Cerebellar nuclear complex (tissue), 1 donor: ENCODE results near the gene ASPRV1.
A peak's percentile ranks its signal among the peaks of the same experiment; 100 is the strongest.

Experiments
- DNase-seq, 2 experiments: peaks; one replicate each; lab custom pipeline; 2025; lab: John Stamatoyannopoulos, UW

The ASPRV1 gene

DNA sequence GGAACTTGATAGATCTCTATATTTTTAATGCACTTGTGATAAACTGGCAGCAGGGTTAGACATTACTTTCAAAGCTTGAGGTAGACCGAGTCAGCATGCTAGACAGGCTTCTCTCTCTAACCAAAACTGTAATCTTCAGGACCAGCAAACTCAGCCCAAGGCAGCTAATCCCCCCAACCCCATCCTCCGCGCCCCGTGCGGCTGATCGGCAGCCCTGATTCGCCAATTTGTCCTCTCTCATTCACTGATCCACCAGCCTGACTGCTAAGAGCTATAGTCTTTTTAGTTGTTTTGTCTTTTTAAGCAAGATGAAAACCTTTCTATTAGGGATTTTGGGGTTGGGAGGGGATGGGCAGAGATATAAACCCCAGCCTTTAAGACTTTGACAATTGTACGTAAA lies 20.7 kb downstream of the ASPRV1 start:
- no peak for DNase-seq

DNA sequence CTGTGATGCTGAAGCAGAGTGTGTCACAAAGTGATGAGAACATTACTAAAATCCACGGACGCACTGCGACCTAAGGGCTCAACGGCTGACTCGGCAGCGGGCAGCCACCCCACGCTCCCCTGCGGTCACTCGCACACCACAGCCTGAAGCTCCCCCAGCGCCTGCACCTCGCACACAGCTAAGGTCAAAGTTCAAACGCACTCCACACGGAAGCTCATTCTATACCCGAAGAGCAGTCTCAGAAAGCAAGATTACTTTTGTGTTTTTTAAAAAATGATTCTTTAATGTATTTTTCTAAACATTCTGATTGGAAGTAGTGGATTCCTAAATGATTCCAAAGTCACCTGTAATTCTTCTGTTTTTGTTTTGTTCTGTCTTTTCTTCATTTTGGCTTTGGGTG lies 21.7 kb downstream of the ASPRV1 start:
- DNase-seq = no peak

DNA sequence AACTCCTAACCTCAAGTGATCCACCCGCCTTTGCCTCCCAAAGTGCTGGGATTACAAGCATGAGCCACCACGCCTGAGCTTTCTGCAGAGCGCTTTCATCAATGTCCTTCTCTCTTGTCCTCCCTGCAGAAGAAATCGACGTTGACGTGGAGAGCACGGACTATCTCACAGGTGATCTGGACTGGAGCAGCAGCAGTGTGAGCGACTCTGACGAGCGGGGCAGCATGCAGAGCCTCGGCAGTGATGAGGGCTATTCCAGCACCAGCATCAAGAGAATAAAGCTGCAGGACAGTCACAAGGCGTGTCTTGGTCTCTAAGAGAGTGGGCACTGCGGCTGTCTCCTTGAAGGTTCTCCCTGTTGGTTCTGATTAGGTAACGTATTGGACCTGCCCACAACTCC lies 23.5 kb downstream of the ASPRV1 start:
- DNase-seq = no peak

DNA sequence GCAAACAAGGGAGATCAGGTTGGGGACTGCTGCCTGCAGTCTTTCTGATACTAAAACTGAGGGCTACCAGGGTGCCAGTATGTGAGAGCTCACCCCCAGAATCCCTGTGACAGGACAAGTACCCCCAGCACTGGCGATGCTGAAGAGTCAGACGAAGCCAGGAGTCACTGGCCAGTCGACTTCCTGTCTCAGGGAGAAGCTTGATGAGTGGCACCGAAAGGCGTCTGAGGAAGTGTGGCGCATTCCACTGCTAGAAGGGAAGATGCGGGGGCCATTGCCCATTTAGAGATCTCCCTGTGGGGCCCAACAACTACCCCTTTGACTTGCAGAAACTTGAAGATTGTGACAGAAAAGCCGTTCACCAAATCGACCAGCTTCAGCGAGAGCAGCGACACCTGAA lies 24.5 kb downstream of the ASPRV1 start:
- DNase-seq = no peak

DNA sequence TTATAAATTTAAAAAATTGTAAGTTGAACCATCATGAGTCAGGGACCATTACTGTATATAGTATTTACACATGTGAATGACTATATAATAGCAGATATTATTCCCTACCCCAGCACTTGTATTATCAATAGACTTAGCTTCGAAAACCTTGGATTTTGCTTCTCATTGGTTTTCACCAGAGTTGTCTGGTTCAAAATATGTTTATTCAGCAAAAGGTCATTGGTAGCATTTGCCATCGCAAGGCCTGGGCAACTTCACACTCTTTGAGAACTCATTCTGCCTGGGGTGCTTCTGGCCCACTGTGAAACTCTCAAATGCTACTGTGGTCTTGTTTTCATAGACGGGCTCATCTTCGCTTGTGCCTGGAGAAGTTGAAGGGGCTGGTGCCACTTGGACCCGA lies 26.4 kb downstream of the ASPRV1 start:
- no peak for DNase-seq

DNA sequence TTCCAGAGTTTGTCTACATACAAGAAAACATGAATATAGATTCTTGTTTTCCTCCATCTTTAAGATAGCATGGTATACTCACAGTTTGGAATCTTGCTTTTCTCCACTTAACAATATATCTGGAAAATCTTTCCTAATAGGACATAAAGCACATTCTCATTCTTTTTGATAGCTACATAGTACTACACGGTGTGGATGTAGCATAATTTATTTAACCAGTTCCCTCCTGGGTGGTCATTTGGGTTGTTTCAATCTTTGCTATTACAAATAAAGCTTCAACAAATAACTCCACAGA lies 26.9 kb downstream of the ASPRV1 start:
- DNase-seq = no peak

DNA sequence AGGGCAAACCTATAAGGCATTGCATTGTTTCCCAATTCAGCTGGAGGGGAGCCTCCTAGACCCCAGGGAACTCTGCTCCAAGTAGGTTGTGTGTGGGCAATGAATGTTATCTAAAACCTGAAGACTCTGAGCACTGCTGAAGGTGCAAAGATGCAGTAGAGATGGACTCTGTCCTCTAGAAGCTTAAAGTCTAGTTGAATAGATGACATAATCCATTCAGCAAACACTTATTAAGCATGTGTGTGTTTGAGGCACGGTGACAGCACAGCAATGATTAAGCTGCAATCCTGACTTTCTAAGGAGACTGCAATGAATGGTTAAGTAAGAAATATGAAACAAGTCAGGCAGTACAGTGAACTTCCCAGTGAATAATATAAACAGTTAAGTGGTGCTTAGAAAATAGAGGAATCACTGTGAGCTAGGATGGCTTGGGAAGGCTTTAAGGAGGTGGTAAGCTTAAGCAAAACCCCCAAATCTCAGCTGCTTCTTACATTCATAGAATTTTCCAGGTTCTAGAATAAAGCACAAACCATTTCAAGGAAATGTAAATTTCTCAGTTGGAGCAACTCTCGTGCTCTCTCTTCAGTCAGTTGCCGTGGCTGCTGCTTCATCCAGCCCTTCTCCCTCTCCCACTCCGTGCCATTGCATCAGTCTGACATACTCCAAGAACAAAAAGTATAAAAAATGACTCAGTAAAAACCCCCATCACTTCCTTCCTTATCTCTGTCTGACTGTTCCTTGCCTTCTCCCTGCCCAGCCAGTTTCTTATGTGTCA lies 27.4 kb downstream of the ASPRV1 start:
- DNase-seq = no peak

DNA sequence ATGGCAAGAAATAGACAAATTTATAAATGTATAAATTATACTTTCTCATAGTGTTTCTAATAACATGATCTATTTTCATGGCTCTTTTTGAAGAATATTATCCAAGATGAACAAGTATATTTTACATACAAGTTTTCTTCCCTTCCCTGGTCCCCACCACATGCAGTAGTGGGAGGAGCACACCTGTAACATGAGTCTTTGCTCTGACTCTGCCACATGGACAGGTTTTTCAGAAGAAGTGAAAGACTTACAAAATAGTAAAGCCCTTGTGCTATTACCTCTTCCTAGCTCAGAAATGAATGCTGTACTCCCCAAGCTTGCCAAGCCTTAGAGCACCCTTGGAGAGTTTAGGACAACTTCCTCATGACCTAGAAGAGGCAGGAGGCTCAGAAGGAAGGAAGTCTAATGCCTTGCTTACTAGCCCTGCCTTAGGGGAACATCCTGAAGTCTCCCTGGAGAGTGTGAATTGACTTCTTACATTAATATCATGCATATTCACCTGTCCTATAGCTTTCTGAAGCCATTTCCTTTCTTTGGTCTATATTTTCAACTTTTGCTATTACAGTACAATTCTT lies 28.1 kb downstream of the ASPRV1 start:
- DNase-seq = no peak

DNA sequence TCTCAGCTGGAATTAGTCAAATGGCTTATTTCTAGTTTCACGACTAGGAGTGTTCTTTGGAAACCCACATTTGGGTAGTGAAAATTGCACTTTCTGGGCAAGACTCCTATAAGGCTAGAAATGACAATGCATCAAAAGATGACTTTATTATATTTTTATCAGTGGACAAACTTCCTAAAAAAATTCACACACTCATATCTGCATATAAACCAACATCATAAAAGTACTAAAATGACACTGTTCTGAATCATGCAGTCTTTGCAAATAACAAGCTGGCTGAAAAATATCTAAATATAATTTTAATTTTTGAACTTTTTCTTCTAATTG lies 28.9 kb downstream of the ASPRV1 start:
- no peak for DNase-seq

DNA sequence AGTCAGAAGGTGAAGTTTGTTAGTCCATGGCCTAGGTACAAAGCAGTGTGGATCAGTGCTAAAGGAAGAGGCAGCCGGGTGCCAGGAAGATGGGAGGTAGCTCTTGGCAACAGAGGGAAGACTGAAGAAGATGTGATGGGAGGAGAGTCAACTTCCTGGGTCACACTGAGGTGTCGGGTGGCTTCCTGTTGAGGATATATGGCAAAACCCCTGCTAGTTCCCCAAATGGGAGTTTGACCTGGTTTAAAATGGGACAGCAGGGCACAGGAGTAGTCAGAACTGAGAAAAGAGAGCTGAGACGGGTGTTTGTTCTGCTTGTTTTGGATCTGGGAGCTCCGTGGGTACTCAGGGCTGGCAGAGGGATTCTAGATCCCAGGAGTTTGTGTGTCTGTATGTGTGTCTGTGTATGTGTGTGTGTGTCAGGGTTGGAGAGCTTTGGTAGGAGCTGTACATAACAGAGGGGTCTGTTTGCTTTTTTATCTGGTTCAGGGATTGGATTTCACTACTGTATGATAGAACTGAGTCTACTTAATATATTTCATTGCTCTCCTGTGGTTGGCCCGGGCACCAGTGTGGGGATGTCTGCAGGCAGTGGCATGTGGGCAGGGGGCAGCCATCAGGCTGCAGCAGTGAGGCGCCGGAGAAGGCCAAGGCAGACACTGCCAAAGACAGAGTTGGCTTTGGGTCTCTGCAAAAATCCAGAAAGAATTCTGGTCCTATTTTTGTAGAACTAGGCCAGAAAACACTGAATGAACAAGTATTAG lies 29.4 kb downstream of the ASPRV1 start:
- no peak for DNase-seq

DNA sequence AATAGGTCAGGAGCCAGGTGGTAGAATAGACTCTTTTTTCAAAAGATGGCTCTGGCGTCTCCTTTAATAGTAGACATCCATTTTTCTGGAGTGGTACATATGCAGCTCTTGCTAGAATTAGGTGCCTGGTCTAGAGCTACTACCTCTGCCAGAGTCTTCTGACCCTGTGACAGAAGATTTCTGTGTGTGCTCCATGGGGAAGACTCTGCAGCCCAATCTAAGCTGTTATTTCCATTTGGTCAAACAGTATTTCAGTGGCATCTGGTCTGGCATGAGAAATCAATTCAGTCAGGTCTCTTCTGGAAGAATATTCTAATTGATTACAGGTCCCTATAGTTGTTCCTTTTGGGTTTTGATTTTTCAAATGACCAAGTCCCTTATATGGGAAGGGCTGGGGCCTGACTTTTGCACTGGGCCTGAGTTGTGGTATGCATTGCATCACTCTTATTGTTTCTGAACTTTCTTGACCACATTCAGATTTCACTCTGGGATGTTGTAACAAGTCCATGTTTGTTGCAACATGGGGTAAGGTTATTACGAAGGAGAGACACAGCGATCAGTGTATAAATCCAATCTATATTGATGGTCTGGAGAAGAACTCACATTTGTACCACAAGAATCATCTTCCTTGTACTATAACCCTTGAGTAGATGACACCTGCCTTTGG lies 34.4 kb downstream of the ASPRV1 start:
- DNase-seq = no peak

DNA sequence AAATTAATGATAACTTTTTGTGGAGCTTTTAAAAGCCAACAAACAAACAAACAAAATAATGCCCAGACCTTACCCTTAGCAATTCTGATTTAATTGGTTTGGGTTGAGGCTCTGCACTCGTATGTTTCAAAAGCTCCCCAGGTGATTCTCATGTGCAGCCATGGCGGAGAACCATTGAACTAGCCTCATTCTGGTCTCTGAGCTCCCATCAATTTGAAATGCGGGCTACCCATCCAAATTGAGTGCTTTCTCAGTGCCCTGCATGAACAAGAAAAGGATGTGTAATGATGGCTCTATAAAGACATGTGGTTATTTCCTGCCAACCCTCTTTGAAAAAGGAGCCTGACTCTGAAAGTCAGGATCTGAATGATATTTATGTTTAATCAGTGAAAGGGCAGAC lies 38.3 kb downstream of the ASPRV1 start:
- DNase-seq = no peak

DNA sequence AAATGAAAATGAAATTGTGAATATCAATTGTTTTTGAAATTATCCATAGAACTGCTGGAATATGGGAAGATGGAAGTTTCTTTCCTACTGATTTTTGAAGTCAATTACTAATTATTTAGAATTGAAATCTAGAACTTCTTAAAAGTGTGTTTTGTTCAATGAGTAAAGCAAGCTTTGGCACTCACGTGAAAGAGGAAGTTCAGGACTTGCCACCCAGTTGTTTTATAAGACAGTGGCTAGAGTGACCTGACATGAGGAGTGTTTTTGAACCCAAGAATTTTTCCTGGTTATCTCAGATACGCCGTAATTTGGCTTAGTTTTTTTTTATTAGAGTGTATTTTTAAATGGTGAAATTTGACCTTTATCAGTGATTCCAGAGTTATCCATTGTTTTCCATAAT lies 43.0 kb downstream of the ASPRV1 start:
- DNase-seq = no peak

DNA sequence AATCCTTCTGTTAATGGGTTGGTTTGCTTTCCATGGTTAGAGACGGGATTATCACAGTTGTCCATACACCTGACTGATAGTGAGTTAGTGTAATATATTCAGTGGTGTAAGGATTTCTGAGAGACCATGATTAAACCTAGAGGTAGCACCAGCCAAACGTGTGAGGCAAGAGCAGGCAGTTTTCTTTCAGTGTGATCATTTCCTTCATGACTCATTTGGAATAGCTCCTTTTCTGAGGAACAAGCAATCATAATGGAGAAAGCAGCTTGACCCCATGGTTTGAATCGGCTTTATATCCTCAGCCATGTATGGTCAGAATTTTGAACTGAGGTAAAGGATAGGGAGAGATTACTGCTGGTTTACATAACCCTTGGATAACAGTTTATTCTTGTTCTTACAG lies 43.6 kb downstream of the ASPRV1 start:
- no peak for DNase-seq

DNA sequence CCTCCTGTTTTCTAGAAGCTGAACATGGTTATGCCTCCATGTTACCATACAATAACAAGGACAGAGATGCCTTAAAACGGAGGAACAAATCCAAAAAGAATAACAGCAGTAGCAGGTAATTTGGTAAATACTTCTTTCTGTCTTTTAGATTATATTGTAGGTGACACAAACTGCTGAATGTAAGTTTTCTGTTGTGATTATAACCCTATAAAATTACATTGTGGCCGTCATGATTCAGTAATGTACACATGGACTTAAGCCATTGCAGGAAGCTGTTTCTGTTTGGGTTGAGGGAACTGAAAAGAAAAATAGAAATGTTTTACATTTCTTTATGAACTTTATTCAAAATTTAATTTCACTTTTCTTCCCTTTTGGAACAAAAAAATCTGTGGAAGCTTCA lies 45.3 kb downstream of the ASPRV1 start:
- no peak for DNase-seq

DNA sequence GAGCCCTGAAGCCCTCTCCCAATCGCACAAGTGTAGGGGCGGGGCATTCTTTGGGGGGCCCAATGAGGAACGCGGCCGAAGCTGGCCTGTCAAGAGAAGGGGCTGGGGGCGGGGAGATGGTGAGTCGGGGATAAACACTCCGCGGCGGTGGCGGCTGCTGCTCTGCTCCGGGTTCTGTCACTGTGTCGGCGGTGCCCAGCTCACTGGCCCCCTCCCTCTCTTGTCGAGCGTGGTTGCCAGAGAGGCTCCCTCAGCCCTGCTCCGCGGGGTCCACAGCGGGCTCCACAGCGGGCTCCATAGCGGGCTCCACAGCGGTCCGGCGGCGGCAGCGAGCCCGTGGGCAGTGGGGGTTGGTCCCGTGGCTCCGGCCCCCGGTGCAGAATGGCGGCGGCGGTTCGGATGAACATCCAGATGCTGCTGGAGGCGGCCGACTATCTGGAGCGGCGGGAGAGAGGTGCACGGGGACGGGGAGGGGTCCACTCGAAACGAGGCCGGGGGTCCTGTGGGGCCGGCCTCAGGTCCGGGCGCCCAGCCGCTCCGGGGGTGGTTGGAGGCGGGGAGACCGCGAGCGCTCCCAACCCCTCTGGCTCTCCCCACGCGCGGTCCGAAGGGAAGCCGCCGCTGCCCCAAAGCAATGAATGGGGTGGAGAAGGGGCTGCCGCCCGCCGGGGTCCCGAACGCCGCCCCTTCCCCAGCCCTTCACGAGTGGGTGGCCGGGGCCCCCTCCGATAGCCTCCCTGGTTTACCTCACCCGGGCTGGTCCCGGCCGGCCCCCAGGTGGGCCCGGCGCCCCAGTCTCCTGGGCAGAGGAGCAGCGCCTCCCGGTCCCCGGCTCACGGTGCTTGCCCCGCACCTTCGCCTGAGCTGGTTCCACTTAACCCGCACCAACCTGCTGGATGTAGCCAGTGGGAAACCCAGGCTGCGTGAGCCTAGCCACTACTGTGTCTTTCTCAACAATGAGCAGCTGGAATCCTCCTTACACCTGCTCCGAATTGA lies 46.2 kb downstream of the ASPRV1 start, which contains the start of gene MXD1:
MXD1 (plus strand) TSS at position 160 of the 996 bp plus-strand sequence; CDS start at position 382, 222 bp downstream.
- peak in 1 of 2 experiments; percentile 2 for DNase-seq

DNA sequence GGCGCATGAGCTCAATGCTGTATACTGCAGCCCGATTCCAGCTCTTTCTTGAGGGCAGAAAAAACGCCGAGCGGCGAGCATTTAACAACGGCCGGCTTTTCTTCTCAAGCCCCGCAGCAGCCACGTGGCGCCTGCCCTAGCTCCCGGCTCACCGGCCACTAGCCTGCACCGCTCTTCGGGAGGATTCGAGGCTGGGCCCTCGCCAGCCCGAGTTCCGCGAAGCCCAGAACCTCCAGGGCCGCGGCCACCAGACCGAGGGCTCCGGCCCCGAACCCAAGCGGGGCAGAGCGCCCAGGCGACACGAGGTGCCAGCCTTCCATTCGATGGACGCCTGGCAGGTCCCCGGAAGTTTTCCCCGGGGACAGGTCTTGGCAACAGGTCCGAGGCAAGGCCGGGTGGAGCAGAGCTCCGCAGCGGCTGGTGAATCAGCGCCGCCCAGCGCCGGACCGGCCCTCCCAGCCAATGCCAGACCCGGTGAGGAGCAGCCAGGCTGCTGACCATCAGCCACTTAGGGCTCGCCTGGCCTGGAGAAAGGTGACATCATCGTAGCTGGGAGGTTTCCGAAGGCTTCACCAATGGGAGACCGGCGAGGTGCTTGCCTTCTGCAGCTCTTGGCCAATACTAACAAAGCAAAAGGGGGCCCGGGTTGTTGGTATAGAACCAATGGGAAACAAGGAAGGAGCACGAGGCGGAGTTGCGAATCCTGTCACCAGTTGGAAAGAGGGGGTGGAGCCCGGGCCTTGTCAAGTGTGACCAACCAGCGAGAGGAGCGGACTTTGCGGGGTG lies 47.1 kb downstream of the ASPRV1 start:
- DNase-seq = peak; percentile 99 to 100

DNA sequence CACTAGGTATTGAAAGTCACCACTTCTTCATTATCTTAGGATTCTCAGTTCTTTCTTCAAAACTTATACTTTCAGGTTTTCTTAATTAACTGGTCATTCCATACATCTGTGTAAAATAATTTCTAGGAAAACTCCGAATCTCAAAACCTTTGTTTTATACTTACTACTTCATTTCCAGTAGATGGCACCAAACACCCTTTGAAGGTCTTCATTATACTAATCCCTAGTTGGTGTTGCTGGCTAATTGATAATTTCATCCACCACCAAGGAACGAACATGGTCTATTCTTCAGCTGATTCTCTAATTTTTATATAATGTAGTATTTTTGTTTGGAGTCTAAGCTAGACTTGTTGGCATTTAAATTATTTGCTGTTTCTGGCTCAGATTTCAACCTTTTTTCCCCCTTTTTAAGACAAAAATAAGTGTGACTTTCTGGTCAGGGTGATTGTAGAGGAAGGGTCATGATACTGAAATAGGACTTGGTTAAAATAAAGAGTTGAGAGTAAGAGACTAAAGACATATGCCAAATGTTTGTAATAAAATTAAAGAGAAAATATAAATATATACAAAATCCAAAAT lies 49.4 kb downstream of the ASPRV1 start:
- DNase-seq = peak in 1 of 2 experiments; percentile 11
